GM19193 (cell line): Measurements from ENCODE around the gene CCT7.
A peak's percentile ranks its signal among the peaks of the same experiment; 100 is the strongest.

Experiments
- POLR2A ChIP-seq: IDR thresholded peaks from 4 replicates; pipeline ENCODE4 v1.6.1; 2011; ENCODE audit not compliant: insufficient read depth, insufficient read length; ENCODE audit errors: extremely low read depth

The CCT7 gene

DNA sequence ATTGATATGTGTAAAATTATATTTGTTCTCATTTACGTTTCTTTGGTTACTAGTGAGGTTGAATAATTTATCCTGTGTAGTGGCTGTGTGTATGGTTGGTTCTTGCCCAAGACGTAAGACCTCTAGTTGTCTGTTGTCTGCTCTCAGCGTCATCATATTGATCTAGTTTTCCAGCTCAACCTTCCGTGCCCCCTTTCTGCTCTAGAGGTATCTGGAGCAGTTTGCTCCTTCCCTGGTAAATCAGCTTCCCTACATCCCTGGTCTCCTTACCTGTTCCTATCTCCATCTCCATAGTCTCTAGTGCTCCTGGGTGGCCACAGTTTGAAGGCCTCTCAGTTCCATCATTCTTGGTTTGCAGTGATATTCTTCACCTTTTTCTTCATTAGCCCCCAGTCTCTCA lies 18.9 kb upstream of the CCT7 start:
- no peak for TF ChIP-seq POLR2A

DNA sequence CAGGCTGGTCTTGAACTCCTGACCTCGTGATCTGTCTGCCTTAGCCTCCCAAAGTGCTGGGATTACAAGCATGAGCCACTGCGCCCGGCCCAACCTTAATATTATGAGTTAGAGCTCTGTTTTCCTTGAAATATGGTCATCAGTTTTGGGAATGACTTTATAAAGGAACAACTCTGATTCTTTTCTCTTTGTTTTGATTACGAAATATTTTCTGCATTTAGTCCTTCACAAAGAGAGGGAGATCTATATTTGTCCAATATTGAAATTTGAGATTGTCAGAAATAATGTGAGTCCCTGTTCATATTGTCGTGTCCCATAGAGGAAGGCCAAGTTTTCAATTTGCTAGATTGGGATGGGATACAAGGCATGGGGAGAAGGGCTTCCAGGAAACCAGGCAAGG lies 16.9 kb upstream of the CCT7 start:
- no peak for TF ChIP-seq POLR2A

DNA sequence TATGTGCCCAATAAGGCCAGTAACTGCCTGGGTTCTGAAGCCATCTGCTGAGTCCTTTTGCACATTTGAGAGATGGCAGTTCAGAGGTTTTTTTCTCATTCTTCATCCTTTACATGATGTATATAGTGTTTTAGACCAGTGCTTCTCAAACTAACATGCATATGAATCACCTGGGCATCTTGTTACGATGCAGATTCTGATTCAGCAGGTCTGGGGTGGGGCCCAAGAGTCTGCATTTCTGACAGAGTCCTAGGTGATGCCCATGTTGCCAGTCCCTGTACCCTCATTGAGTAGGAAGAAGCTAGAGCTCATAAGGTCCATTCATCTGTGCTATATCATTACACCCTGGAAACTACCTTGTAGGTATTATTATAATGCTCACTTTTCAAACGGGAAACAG lies 16.3 kb upstream of the CCT7 start:
- no peak for TF ChIP-seq POLR2A

DNA sequence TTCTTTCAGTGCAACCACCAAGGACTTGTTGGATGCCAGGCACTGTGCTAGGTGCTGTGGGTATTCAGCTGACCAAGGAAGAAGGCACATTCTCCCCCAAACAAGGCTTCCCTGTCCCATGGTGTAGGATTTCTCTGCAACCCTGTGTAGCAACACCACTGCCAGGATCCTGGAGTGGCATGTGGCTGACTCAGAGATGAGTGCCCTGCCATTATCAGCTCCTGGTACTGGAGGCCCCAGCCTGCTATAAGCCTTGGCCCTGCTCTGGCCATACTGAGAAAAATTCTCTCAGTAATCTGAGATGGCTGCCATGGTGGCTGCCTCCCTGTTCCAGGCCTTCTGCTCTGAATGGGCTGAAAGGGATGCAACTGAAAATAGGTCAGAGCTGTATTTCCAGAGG lies 15.8 kb upstream of the CCT7 start:
- no peak for TF ChIP-seq POLR2A

DNA sequence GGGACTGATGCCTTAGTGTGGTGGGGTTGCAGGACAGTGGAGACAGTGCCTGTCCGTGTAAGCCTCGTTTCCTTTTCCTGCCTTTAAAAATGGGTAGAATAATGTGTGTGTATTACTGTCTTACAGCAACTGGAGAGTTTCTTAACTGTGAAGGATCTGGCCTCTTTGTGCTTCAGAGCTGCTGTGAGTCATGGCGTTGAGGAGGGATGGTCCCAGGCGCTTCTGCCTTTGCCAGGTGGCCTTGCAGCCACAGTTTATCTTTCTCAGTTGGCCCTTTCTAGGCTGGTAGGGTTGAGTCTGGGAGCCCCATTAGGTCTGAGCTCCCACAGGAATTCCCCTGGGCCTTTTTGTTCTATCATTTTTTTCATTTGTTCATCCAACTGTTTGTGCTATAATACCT lies 10.3 kb upstream of the CCT7 start:
- no peak for TF ChIP-seq POLR2A

DNA sequence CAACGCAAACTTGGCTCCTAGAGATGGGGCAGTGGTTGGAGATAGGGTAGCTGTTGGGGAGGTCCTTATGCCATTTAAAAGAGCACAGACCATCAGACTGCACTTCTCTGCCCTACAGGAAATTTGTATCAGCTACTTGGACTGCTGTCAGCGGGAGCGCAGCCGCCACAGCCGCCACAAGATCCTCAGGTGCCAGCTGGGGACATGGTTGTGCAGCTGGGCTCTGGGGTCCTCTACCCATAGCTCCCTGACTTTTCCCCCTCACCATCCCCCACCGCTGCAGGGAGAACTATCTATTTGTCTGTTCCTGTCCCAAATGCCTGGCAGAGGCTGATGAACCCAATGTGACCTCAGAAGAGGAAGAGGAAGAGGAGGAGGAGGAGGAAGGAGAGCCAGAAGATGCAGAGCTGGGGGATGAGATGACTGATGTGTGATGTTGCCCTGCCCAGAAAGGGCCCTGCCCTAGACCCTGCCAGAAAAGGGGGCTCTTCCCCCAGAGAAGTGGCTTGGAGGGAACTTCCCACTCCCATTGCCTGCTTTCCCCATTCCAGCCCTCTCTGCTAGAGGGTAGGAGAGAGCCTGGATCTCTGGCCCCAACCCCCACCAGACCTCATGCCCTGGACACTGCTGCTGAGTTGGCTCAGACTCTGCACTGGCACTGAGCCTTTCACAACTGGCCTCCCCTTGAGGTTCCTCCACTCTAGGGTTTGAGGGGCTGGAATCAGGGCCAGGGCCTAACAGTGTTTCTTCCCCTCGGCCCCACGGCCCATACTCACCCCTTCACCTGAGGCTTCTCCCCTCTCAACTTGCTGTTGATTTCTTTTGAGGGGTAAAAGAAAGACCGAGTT lies 8.4 kb upstream of the CCT7 start:
- no peak for TF ChIP-seq POLR2A

DNA sequence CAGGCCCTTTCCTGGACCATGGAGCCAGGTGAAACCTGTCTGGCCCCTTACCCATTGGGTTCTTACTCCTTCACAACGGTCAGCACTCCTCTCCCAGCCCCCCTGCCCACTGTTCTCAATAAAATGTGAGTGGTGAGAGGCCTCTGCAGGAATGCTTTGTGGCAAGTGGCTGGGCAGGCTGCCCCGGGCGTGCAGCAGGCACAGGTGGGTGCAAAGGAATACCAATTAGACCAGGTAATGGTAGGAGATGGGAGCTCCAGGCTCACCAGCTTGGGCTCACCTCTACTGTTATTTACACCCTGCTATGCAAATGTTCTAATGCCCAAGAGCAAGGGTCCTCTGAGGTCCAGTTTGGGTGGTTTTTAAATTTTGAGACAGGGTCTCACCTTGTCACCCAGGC lies 7.0 kb upstream of the CCT7 start:
- no peak for TF ChIP-seq POLR2A

DNA sequence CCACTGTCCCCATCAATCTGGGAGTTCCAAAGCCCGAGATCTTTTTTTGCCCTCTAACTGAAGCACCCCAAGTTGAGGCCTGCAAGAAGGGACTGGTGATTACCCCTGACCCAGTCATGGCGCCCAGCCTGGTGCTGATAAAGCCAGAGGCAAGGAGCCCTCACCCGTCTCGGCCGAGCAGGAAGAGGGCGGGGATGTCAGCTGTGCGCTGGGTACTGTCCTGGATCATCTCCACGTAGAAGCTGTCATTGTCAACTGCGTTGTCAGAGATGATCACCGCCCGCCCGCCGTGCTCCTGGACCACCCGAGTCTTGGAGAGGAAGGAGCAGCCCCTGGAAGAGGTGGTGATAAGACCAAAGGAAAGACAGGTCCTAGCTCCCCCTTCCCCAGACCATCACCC lies 5.5 kb upstream of the CCT7 start:
- TF ChIP-seq POLR2A = no peak

DNA sequence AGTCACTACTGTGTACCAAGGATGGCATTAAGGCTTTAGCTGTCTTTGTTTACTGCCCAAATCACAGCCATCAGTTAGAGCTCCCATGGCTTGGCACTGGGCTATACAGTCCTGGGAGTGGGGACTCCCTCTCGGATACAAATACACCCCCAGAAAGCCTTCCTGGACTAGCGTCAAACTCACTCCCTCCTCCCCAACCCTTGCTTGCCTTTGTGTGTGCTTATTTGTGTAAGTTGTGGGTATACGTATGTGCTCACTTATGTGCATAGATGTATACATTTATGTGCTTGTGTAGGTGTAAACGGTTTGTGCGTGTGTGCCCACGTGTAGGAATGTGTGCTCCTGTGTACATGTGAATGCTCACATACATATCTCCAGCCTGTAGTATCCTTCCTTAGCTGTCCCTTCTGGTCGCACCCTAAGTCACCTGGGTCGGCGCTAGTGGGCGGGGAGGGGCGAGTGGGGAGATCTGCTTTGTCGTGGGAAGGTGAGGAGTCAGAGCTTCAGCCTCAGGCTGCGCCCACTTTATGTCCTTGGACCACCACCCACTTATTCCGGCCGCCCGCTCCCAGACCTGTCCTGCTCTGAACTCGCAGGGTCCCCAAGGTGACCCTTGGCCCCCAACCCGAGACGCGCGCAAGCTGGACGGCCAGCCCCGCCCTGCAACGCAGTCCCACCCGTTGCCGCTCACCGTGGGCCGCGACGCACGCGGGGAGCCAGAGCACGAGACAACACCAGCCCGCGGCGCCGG lies 1.5 kb upstream of the CCT7 start:
- TF ChIP-seq POLR2A = no peak

DNA sequence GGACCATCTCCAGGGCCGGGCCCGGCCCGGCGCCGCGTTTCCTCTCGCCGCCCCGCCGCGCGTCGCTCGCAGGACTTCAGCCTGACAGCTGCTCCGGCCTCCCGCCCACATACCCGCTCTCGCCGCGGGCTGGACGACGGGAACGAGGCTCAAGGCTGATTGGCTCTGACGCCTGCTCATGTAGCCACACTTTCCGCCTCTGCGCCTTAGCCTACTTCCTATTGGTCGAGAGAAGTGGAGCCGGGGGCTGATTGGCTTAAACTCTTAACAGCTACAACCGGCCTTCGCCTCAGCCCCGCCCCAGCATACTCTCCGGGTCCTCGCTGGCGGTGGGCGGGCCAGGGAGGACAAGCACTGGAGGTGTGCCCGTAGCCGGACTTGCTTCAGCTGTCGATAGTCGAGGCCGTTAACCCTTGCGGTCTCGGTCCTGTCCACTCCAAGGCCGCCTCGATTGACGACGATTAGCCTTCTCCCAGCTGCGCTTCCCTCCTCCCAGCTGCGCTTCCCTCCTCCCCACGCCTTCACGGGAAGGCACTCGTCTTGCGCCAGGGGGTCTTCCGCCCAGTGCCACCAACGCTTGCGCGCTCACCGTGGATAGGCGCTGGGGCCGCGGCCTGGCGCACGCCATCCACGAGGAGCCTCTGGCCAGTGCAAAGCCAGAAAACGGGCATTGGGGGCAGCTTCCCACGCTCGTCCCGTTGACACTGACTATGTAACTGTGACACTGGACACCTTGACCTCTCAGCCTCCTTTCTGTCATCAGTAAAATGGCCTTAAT lies 765 bp upstream of the CCT7 start, which contains the start of gene PRADC1:
Gene PRADC1, minus strand, starts transcription at position 86 of the 778 bp plus-strand sequence. Its CDS starts 79 bp downstream, at position 7.
- peak; percentile 37 for TF ChIP-seq POLR2A

DNA sequence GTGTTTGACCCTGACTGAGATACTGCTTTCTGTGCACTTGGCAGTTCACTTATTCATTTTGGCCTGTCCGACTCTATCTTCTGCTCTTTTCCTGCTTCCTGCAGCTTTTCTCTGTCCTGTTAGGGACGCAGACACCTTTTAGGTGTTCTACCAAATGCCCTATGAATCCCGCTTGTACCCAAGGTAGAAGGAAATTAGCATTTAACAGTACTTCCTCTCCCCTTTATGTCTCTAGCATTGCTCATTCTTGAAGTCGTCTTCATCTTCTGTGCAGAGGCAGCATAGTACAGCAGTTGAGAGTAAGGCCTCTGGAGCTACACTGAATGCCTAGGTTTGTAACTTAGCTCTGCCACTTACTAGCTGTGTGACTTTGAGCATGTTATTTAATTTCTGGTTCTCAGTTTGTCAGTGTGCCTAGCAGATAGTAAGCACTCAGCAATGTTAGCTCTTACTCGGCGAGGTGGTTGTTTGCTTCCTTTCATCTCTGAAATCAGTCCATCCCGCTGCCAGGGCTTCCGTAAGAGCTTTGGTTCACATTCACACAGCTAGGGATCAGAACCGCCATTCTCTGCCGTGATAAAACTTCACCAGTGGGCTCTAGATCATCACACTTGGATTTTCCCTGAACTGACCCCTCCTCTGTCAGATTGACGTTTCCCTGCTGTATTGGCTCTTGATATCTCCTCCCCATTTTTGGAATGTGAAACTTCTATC lies 1.4 kb downstream of the CCT7 start:
- TF ChIP-seq POLR2A = no peak

DNA sequence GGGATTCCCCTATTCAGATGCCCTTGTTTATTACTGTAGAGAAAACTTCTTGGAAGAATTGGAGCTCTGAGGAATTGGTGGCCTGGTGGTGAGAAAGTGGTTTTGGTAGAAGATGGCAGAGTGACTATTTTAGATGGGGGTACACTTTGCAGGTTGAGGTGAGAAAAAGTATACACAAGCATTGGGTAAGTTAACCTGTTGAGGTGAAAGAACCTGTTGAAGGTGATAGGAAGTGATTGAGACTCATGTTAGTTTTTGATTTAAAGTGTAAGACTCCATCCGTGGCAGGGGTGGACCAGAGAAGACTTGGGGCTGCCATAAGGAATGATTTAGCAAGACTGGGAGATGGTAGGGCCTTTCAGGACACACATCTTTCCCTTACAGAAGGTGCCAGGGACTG lies 3.1 kb downstream of the CCT7 start:
- TF ChIP-seq POLR2A = no peak

DNA sequence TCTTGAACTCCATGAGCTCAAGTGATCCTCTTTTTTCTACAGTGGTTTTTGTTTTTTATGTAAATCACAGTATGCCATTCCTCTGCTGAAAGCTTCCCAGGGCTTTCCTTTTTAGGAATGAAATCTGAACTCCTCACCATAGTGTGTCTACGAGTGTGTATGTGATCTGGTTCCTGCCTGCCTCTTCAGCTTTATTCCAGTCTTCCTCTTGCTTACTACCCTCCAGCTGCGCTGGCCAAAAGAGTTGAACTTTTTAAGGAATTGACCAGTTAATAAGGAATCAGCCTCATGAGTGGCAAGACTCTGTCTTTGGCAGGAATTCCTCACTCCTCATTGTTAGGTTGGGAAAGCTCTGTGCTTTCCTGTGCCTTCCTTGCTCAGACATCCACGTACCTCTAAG lies 4.0 kb downstream of the CCT7 start:
- TF ChIP-seq POLR2A = no peak

DNA sequence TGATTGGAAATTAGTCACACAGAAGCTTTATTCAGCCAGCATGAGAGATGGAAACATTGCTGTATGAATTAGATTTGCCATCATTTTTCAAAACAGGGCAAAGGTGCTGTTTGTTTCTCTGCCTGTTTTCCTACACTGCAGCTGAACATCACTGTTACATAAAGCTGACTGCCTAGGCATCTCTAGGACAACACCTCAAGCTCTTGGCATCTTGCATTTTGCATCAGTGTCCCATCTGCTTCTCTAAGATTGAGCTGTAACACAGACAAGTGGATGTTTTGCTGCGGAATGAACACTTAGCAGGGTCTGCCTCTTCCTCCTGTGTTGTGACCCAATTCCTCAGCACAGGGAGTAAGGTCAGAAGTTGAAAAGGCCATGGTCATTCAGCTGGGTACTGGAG lies 4.9 kb downstream of the CCT7 start:
- TF ChIP-seq POLR2A = no peak

DNA sequence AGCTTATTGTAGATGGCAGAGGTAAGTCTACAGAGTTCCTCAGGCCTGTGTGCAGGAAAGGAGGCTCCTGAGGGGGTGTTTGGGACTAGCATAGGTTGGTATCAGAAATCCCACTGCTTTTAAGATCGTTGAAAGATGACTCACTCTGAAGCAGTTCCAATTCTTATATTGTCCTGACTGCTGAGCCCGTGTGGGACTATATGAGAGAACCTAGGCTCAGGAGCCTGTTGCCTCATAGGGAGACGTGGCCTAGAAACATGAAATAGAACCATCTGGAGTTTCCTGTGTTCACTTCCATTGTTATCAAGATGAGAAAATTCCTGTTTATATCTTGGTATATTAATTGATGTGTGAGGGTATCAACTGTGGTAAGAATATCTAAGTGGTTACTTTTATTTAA lies 5.7 kb downstream of the CCT7 start:
- TF ChIP-seq POLR2A = no peak
